PC-9 (cell line): Measurements from ENCODE around the gene FN3KRP. TPM values are rescaled to one million over a fixed set of nuclear protein-coding genes. Genes with fewer than 3 reads are reported as not detected.

Source experiments
- BruUV-seq: library from RNA; stranded (reverse); fragments of 400-500 nt; replicated peaks from 2 replicates; lab custom pipeline; 2021; lab: Mats Ljungman, UMichigan
- CTCF ChIA-PET: fragments of 300-600 bp; sonication (Branson Sonifier 250); formaldehyde crosslinking; loops from one replicate; lab custom pipeline; 2022; ENCODE audit warnings: antibody characterized with exemption; lab: Charles Lee
- POLR2A ChIA-PET: fragments of 300-600 bp; sonication (Branson Sonifier 250); formaldehyde crosslinking; loops from one replicate; lab custom pipeline; 2022; ENCODE audit warnings: antibody characterized with exemption; ENCODE audit not compliant: unreplicated experiment; lab: Charles Lee
- DNase-seq, 2 experiments: peaks; one replicate each; pipeline versions ENCODE4 v3.0.0 to v3.0.0-alpha.2; 2015 to 2022; ENCODE audit warnings: mixed read lengths in 1 of 2
- H2AFZ ChIP-seq: fragments of 200-600 bp; sonication (generic); 2 replicates; pipeline ENCODE4 v1.8.1; 2017; ENCODE audit warnings: antibody characterized with exemption
- H3F3A ChIP-seq: fragments of 200-600 bp; sonication (generic); 2 replicates; pipeline ENCODE4 v1.8.1; 2017; ENCODE audit warnings: antibody characterized with exemption, mild to moderate bottlenecking, low read depth; ENCODE audit not compliant: insufficient read depth
- H3K27ac ChIP-seq: fragments of 200-600 bp; sonication (generic); 2 replicates; pipeline ENCODE4 v1.6.1; 2016; ENCODE audit warnings: mixed run types
- H3K27me3 ChIP-seq: fragments of 200-600 bp; sonication (generic); 2 replicates; pipeline ENCODE4 v1.6.1; 2016; ENCODE audit warnings: low read depth, mixed run types; ENCODE audit not compliant: insufficient read depth
- H3K36me3 ChIP-seq: fragments of 200-600 bp; sonication (generic); 2 replicates; pipeline ENCODE4 v1.6.1; 2016; ENCODE audit warnings: low read depth, mixed run types
- H3K4me1 ChIP-seq: fragments of 200-600 bp; sonication (generic); replicated peaks from 2 replicates; pipeline ENCODE4 v1.6.1; 2016; ENCODE audit warnings: mixed run types; ENCODE audit not compliant: insufficient read depth
- H3K4me2 ChIP-seq: fragments of 200-600 bp; sonication (generic); 2 replicates; pipeline ENCODE4 v1.6.1; 2017; ENCODE audit warnings: mixed run types
- H3K4me3 ChIP-seq: fragments of 200-600 bp; sonication (generic); 2 replicates; pipeline ENCODE4 v1.6.1; 2016; ENCODE audit warnings: mixed run types
- H3K79me2 ChIP-seq: fragments of 200-600 bp; sonication (generic); 2 replicates; pipeline ENCODE4 v1.6.1; 2017; ENCODE audit warnings: low read depth, mixed run types
- H3K9me2 ChIP-seq: fragments of 200-600 bp; sonication (generic); 2 replicates; pipeline ENCODE4 v1.8.1; 2017; ENCODE audit warnings: mild to moderate bottlenecking; ENCODE audit not compliant: insufficient read depth
- H3K9me3 ChIP-seq: fragments of 200-600 bp; sonication (generic); 2 replicates; pipeline ENCODE4 v1.8.1; 2016; ENCODE audit warnings: low read depth; ENCODE audit not compliant: insufficient read depth
- H4K20me1 ChIP-seq: fragments of 200-600 bp; sonication (generic); 2 replicates; pipeline ENCODE4 v1.8.1; 2017; ENCODE audit not compliant: insufficient read depth
- CTCF ChIP-seq: fragments of 200-600 bp; sonication (generic); conservative IDR thresholded peaks from 2 replicates; pipeline ENCODE4 v1.6.1; 2017; ENCODE audit warnings: mixed run types, antibody characterized with exemption, mild to moderate bottlenecking, moderate library complexity
- EZH2 ChIP-seq: fragments of 200-600 bp; sonication (generic); IDR thresholded peaks from 2 replicates; pipeline ENCODE4 v1.8.0; 2017; ENCODE audit warnings: antibody characterized with exemption, low read depth
- intact Hi-C: fragments of 100-400 bp; cut with micrococcal nuclease; formaldehyde crosslinking; loops from one replicate; pipeline ENCODE4 v1.10.0; 2022; ENCODE audit not compliant: unreplicated experiment
- total RNA-seq: library from RNA; stranded (reverse); gene quantifications from 2 replicates; pipeline ENCODE4 v1.2.3, GENCODE V29; 2021

The FN3KRP gene
- total RNA-seq, 1 experiment from 2014 or later = 28.8 TPM

GRCh38 chr17:82692268-82692667 lies 24.2 kb upstream of the FN3KRP start:
- no peak for TF ChIP-seq CTCF
- TF ChIP-seq EZH2 = no peak
- Histone ChIP-seq H3K4me2 (no peak overlapping the region), H3K79me2 (no peaks in the 10 kb centered on the region), H2AFZ (no peak overlapping the region), H4K20me1 (no peaks in the 10 kb centered on the region), H3K4me1 (no peaks in the 10 kb centered on the region), H3K27me3 (no peaks in the 10 kb centered on the region), H3K9me3 (no peaks in the 10 kb centered on the region), H3K9me2 (no peaks in the 10 kb centered on the region), H3F3A (no peaks in the 10 kb centered on the region), H3K4me3 (no peak overlapping the region), H3K36me3 (no peaks in the 10 kb centered on the region), H3K27ac (no peak overlapping the region)
- no TSS peak for BruUV-seq
- intact Hi-C loops = no loop called here
- CTCF ChIA-PET = no interaction called here
- POLR2A ChIA-PET = no interaction called here
- DNase-seq = no peak

- Histone ChIP-seq H3F3A (no peaks in the 10 kb centered on the region), H3K9me3 (no peaks in the 10 kb centered on the region), H4K20me1 (no peaks in the 10 kb centered on the region), H3K27ac (no peak overlapping the region), H3K79me2 (no peaks in the 10 kb centered on the region), H3K9me2 (no peaks in the 10 kb centered on the region), H2AFZ (no peak overlapping the region), H3K4me3 (no peak overlapping the region), H3K36me3 (no peaks in the 10 kb centered on the region), H3K4me2 (no peak overlapping the region), H3K27me3 (no peaks in the 10 kb centered on the region), H3K4me1 (no peaks in the 10 kb centered on the region)
- intact Hi-C loops = no loop called here
- BruUV-seq = no TSS peak
- TF ChIP-seq EZH2 (no peak), CTCF (no peak)
- POLR2A ChIA-PET = no interaction called here
- CTCF ChIA-PET = no interaction called here
- no peak for DNase-seq
Measured at GRCh38 chr17:82693168-82693867, 23.2 kb upstream of the FN3KRP start.

GRCh38 chr17:82694647-82695046 lies 21.9 kb upstream of the FN3KRP start:
- no peak for DNase-seq
- no TSS peak for BruUV-seq
- Histone ChIP-seq H3K4me3 (no peak overlapping the region), H3K9me2 (no peaks in the 10 kb centered on the region), H3F3A (no peaks in the 10 kb centered on the region), H3K27me3 (no peaks in the 10 kb centered on the region), H2AFZ (no peak overlapping the region), H3K4me2 (no peak overlapping the region), H3K27ac (no peak overlapping the region), H4K20me1 (no peaks in the 10 kb centered on the region), H3K9me3 (no peaks in the 10 kb centered on the region), H3K79me2 (no peaks in the 10 kb centered on the region), H3K4me1 (no peaks in the 10 kb centered on the region), H3K36me3 (no peaks in the 10 kb centered on the region)
- ChIA-PET POLR2A (no interaction called here), CTCF (no interaction called here)
- intact Hi-C loops = no loop called here
- TF ChIP-seq CTCF (no peak), EZH2 (no peak)
